C4-2B (cell line): Measurements from ENCODE around the gene KCNMB2.

Experiments
- CTCF ChIP-seq: fragments of 450-650 bp; conservative IDR thresholded peaks from 2 replicates; pipeline ENCODE4 v1.5.1; 2017; ENCODE audit warnings: mild to moderate bottlenecking
- ZFX ChIP-seq: fragments of 450-650 bp; IDR thresholded peaks from 2 replicates; pipeline ENCODE4 v1.6.1; 2017

GRCh38 chr3:178773358-178773757 is 237.1 kb downstream of the KCNMB2 start:
- TF ChIP-seq CTCF (no peak), ZFX (no peak)
